ENCODE results near the gene ZNG1F. TPM values are rescaled to one million over a fixed set of nuclear protein-coding genes. Genes with fewer than 3 reads are reported as not detected.
"Not testable (repeated sequence)": the region's sequence is repeated elsewhere in the genome, so short reads cannot be mapped to it uniquely, and the experiment has no call there.

Gene ZNG1F
- total and polyA plus RNA-seq, 2 of the 4 experiments (the other 2 are of a cell fraction) = 3.4 to 6.5 TPM

GRCh38 chr9:41100508-41100907 is 88.6 kb downstream of the ZNG1F start:
- H3K27me3 ChIP-seq (ENCODE audit: control insufficient read depth, insufficient read depth, low read length) = not testable (repeated sequence)

GRCh38 chr9:41098759-41099158 is 90.4 kb downstream of the ZNG1F start:
- H3K9ac ChIP-seq (ENCODE audit: low read depth, low read length); H3K27ac ChIP-seq (ENCODE audit: insufficient read depth, low read length); H3K27me3 ChIP-seq (ENCODE audit: control insufficient read depth, insufficient read depth, low read length); H3K4me2 ChIP-seq (ENCODE audit: low read depth, low read length); BruUV-seq (replicated peaks); H4K91ac ChIP-seq (ENCODE audit: insufficient read depth, low read depth, low read length); H3K56ac ChIP-seq (ENCODE audit: extremely low read depth, insufficient read depth, low read length); H3K4me1 ChIP-seq (ENCODE audit: control insufficient read depth, insufficient read depth, low read length); intact Hi-C loops (cut with micrococcal nuclease); H4K5ac ChIP-seq (ENCODE audit: low read depth, low read length); H3K4me3 ChIP-seq (ENCODE audit: insufficient read depth, low read depth, low read length); H2AK9ac ChIP-seq (replicated peaks; ENCODE audit: low read depth, low read length, poor library complexity); DNase-seq; H3K23ac ChIP-seq (ENCODE audit: low read depth, low read length); in situ Hi-C loops (cut with MboI; ENCODE audit: low sequenced_read_pairs); H2BK120ac ChIP-seq (ENCODE audit: low read depth, low read length); dilution Hi-C loops (cut with HindIII; ENCODE audit: low sequenced_read_pairs, unreplicated experiment); H2AK5ac ChIP-seq (ENCODE audit: low read depth, low read length); H3K4ac ChIP-seq (ENCODE audit: low read depth, low read length); ATAC-seq (ENCODE audit: low read depth); H3K36me3 ChIP-seq (ENCODE audit: control insufficient read depth, insufficient read depth, low read length); H2AFZ ChIP-seq (replicated peaks; ENCODE audit: low read length, poor library complexity); H3K9me3 ChIP-seq (ENCODE audit: control insufficient read depth, insufficient read depth, low read length); H3K14ac ChIP-seq (replicated peaks; ENCODE audit: low read depth, low read length); H2BK15ac ChIP-seq (ENCODE audit: low read depth, low read length); H4K20me1 ChIP-seq (ENCODE audit: insufficient read depth, low read length); H2BK20ac ChIP-seq (ENCODE audit: low read depth, low read length); H4K8ac ChIP-seq (ENCODE audit: low read depth in 2 of 2, low read length in 2 of 2); H3K9me1 ChIP-seq (ENCODE audit: insufficient read depth, low read length); H3K18ac ChIP-seq (ENCODE audit: low read depth, low read length); H3K79me1 ChIP-seq (ENCODE audit: low read depth in 1 of 2, low read length in 2 of 2); POLR2A ChIA-PET (ENCODE audit: unreplicated experiment); CTCF ChIA-PET; H2BK5ac ChIP-seq (ENCODE audit: low read depth, low read length, poor library complexity, severe bottlenecking): not testable (repeated sequence)
- WGBS, 2 experiments (ENCODE audit: extremely low coverage in 2 of 2, insufficient read length in 1 of 2) = 70% methylated on average over 2 of the region's 4 CpGs; no CpG with 5 or more reads in 1 of the 2 experiments

More at GRCh38 chr9:41100508-41100907, 88.6 kb downstream of the ZNG1F start:
- intact Hi-C loops (cut with micrococcal nuclease); H3K9me3 ChIP-seq (ENCODE audit: control insufficient read depth, insufficient read depth, low read length); H2BK120ac ChIP-seq (ENCODE audit: low read depth, low read length); H3K18ac ChIP-seq (ENCODE audit: low read depth, low read length); H4K5ac ChIP-seq (ENCODE audit: low read depth, low read length); ATAC-seq (ENCODE audit: low read depth); H3K4me3 ChIP-seq (ENCODE audit: insufficient read depth, low read depth, low read length); DNase-seq; H3K9ac ChIP-seq (ENCODE audit: low read depth, low read length); H2BK15ac ChIP-seq (ENCODE audit: low read depth, low read length); H2AFZ ChIP-seq (replicated peaks; ENCODE audit: low read length, poor library complexity); H3K36me3 ChIP-seq (ENCODE audit: control insufficient read depth, insufficient read depth, low read length); H3K9me1 ChIP-seq (ENCODE audit: insufficient read depth, low read length); H4K8ac ChIP-seq (ENCODE audit: low read depth in 2 of 2, low read length in 2 of 2); H3K56ac ChIP-seq (ENCODE audit: extremely low read depth, insufficient read depth, low read length); in situ Hi-C loops (cut with MboI; ENCODE audit: low sequenced_read_pairs); H4K91ac ChIP-seq (ENCODE audit: insufficient read depth, low read depth, low read length); H3K23ac ChIP-seq (ENCODE audit: low read depth, low read length); H3K27ac ChIP-seq (ENCODE audit: insufficient read depth, low read length); H2AK9ac ChIP-seq (replicated peaks; ENCODE audit: low read depth, low read length, poor library complexity); POLR2A ChIA-PET (ENCODE audit: unreplicated experiment); H3K4me1 ChIP-seq (ENCODE audit: control insufficient read depth, insufficient read depth, low read length); BruUV-seq (replicated peaks); H3K79me1 ChIP-seq (ENCODE audit: low read depth in 1 of 2, low read length in 2 of 2); CTCF ChIA-PET; H3K4ac ChIP-seq (ENCODE audit: low read depth, low read length); H2BK5ac ChIP-seq (ENCODE audit: low read depth, low read length, poor library complexity, severe bottlenecking); H2BK20ac ChIP-seq (ENCODE audit: low read depth, low read length); H2AK5ac ChIP-seq (ENCODE audit: low read depth, low read length); H4K20me1 ChIP-seq (ENCODE audit: insufficient read depth, low read length); H3K4me2 ChIP-seq (ENCODE audit: low read depth, low read length); dilution Hi-C loops (cut with HindIII; ENCODE audit: low sequenced_read_pairs, unreplicated experiment); H3K14ac ChIP-seq (replicated peaks; ENCODE audit: low read depth, low read length): not testable (repeated sequence)
- WGBS, 2 experiments (ENCODE audit: extremely low coverage in 2 of 2, insufficient read length in 1 of 2) = no CpG with 5 or more reads among the region's 7 CpGs

Data from IMR-90 (cell line).